ENCODE data around the gene C4A. TPM values are rescaled to one million over a fixed set of nuclear protein-coding genes. Genes with fewer than 3 reads are reported as not detected.
"Not testable (repeated sequence)": the region's sequence is repeated elsewhere in the genome, so short reads cannot be mapped to it uniquely, and the experiment has no call there.

The C4A gene
- total and polyA plus RNA-seq, 4 donors = 47.5 to 107 (median 62.1) TPM

DNA sequence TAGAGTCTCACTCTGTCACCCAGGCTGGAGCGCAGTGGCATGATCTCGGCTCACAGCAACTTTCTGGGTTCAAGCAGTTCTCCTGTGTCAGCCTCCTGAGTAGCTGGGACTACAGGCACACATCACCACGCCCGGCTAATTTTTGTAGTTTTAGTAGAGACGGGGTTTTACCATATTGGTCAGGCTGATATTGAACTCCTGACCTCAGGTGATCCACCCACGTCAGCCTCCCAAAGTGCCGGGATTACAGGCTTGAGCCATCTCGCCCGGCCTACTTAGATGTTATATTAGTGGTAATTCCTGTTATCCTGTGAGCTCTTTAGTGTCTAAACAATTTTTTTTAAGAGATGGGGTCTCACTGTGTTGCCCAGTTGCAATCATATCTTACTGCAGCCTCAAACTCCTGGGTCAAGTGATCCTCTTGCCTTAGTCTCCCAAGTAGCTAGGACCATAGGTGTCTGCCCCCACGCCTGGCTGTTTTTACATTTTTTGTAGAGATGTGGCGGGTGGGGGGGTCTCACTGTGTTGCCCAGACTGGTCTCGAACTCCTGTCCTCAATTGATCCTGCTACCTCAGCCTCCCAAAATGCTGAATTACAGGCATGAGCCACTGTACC lies 3.9 kb upstream of the C4A start:
- Histone ChIP-seq H3K4me1 (ENCODE audit: control insufficient read depth, insufficient read depth, low read length) (peaks cover 2% of the 10 kb centered on the region), H3K9me3 (ENCODE audit: control insufficient read depth, insufficient read depth, low read length) (no peaks in the 10 kb centered on the region), H3K36me3 (ENCODE audit: control insufficient read depth, insufficient read depth, low read length) (peaks cover 30% of the 10 kb centered on the region), H3K4me3 (ENCODE audit: low read depth, low read length) (no peak overlapping the region), H3K27ac (ENCODE audit: low read depth, low read length) (no peak overlapping the region), H3K27me3 (ENCODE audit: control insufficient read depth, insufficient read depth, low read length) (no peaks in the 10 kb centered on the region)
- no peak for DNase-seq (ENCODE audit: low read depth in 4 of 6, low spot score in 6 of 6)
- 94% methylated on average over 5 of the region's 12 CpGs for WGBS (ENCODE audit: insufficient coverage)

DNA sequence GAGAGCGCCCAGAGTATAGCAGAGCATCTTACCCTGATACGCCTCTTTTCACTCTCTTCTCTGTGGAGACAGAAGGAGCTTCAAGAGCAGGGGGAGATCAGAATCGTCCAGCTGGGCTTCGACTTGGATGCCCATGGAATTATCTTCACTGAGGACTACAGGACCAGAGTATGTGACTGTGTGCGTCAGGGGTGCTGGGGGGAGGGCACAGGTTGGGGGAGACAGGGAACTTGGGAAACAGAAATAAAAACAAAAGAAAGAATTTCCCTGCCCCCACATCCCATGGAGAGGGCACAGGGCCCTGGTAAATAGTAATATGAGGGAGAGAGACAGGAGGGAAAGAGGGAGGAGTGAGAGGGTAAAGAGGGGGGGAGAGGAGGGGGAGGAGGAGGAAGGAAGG lies 3.0 kb upstream of the C4A start:
- Histone ChIP-seq H3K4me3 (ENCODE audit: low read depth, low read length) (no peak overlapping the region), H3K4me1 (ENCODE audit: control insufficient read depth, insufficient read depth, low read length) (no peaks in the 10 kb centered on the region), H3K9me3 (ENCODE audit: control insufficient read depth, insufficient read depth, low read length) (no peaks in the 10 kb centered on the region), H3K36me3 (ENCODE audit: control insufficient read depth, insufficient read depth, low read length) (peaks cover 29% of the 10 kb centered on the region), H3K27me3 (ENCODE audit: control insufficient read depth, insufficient read depth, low read length) (no peaks in the 10 kb centered on the region), H3K27ac (ENCODE audit: low read depth, low read length) (no peak overlapping the region)
- no CpG with 5 or more reads among the region's 5 CpGs for WGBS (ENCODE audit: insufficient coverage)
- no peak for DNase-seq (ENCODE audit: low read depth in 4 of 6, low spot score in 6 of 6)

DNA sequence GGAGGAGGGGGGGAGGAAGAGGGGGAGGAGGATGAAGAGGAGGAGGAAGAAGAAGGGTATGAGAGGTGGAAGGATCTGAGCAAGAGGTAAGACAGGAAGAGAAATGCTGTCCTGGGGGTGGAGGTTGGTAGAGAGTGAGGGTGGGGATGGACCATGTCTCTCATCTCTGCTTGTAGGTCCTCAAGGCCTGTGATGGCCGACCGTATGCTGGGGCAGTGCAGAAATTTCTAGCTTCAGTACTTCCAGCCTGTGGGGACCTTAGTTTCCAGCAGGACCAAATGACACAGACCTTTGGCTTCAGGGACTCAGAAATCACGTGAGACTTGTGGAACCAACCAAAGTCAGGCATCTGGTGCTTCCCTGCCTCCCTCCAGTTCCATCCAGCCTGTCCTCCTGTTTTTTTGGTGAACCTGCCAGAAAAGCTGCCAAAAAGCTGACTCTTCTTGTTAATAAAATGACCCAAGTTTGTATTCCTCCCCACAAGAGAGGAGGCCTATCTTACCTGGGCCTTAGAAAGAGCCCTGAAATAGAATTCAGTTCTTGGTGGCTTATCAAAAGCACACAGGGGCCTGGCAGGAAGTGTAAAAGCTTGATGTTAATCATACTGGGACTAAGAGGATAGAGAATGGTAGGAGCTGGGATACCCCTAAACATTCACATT lies 2.5 kb upstream of the C4A start:
- Histone ChIP-seq H3K27ac (ENCODE audit: low read depth, low read length) (no peak overlapping the region), H3K9me3 (ENCODE audit: control insufficient read depth, insufficient read depth, low read length) (no peaks in the 10 kb centered on the region), H3K27me3 (ENCODE audit: control insufficient read depth, insufficient read depth, low read length) (no peaks in the 10 kb centered on the region), H3K4me3 (ENCODE audit: low read depth, low read length) (no peak overlapping the region), H3K4me1 (ENCODE audit: control insufficient read depth, insufficient read depth, low read length) (no peaks in the 10 kb centered on the region), H3K36me3 (ENCODE audit: control insufficient read depth, insufficient read depth, low read length) (peaks cover 25% of the 10 kb centered on the region)
- WGBS (ENCODE audit: insufficient coverage) = 93% methylated on average over 3 of the region's 3 CpGs
- DNase-seq (ENCODE audit: low read depth in 4 of 6, low spot score in 6 of 6) = no peak

DNA sequence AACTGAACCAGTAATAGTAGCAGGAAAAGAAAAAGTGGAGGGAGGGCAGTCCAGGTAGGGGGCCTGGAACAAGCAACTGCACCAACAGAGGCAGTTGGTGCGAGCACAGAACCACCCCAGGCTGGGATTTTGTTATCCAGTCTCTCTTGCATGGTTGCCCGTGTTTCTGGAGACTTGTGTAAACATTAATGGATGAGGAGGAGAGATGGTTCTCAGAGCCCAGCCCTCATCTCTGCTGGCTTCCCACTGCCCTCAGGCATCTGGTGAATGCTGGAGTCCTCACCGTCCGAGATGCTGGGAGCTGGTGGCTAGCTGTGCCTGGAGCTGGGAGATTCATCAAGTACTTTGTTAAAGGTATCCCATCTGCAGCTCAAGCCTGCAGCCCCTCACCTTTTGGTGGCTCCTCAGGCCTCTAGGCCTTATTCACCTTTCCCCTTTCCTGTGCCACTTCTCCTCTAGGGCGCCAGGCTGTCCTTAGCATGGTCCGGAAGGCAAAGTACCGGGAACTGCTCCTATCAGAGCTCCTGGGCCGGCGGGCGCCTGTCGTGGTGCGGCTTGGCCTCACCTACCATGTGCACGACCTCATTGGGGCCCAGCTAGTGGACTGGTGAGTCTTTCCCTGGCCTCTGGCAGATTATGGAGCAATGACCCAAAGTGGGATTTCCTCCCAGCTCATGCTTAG lies 1.5 kb upstream of the C4A start:
- 88% methylated on average over 4 of the region's 13 CpGs for WGBS (ENCODE audit: insufficient coverage)
- peaks cover 25% of the 10 kb centered on the region for H3K36me3 ChIP-seq (ENCODE audit: control insufficient read depth, insufficient read depth, low read length)
- H3K4me3 ChIP-seq (ENCODE audit: low read depth, low read length); H3K4me1 ChIP-seq (ENCODE audit: control insufficient read depth, insufficient read depth, low read length); H3K9me3 ChIP-seq (ENCODE audit: control insufficient read depth, insufficient read depth, low read length); H3K27me3 ChIP-seq (ENCODE audit: control insufficient read depth, insufficient read depth, low read length); DNase-seq (ENCODE audit: low read depth in 4 of 6, low spot score in 6 of 6); H3K27ac ChIP-seq (ENCODE audit: low read depth, low read length): not testable (repeated sequence)

DNA sequence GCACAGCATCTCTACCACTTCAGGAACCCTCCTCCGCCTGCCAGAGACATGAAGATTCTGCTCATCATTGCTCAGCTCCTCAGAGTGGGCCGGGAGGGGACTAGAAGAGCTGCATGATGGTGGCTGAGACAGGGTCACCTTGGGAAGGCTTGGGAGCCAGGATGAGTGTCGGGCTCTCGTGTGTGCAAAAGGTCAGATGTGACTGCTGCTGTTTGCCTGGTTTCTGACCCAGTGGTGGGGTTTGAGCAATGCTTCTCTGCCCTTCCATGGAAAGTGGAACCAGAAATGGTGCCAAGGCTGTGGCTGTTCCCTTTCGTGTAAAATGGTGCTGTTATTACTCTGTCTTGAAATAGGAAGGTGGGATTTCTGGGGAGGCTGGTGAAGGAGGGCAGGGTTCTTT lies 859 bp upstream of the C4A start:
- not testable (repeated sequence) for H3K4me3 ChIP-seq (ENCODE audit: low read depth, low read length); H3K9me3 ChIP-seq (ENCODE audit: control insufficient read depth, insufficient read depth, low read length); H3K27me3 ChIP-seq (ENCODE audit: control insufficient read depth, insufficient read depth, low read length); DNase-seq (ENCODE audit: low read depth in 4 of 6, low spot score in 6 of 6); H3K27ac ChIP-seq (ENCODE audit: low read depth, low read length); H3K4me1 ChIP-seq (ENCODE audit: control insufficient read depth, insufficient read depth, low read length)
- H3K36me3 ChIP-seq (ENCODE audit: control insufficient read depth, insufficient read depth, low read length) = peaks cover 25% of the 10 kb centered on the region
- WGBS (ENCODE audit: insufficient coverage) = no CpG with 5 or more reads among the region's 5 CpGs

DNA sequence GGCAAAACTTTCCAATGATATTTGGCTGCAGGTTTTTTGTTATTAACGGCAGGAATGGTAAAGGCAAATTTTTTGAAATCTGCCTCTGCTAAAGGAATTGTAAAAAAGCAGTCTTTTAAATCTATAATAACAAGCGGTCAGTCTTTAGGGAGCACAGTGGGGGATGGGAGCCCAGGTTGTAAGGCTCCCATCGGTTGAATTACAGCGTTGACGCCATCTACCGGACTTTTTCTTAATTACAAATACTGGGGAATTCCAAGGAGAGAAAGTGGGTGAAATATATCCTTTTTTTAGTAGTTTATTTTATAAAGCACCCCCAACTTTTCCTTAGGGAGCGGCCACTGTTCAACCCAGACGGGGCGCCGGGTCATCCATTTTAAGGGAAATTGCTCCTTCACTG lies 7.5 kb downstream of the C4A start:
- not testable (repeated sequence) for H3K9me3 ChIP-seq (ENCODE audit: control insufficient read depth, insufficient read depth, low read length); DNase-seq (ENCODE audit: low read depth in 4 of 6, low spot score in 6 of 6); H3K4me3 ChIP-seq (ENCODE audit: low read depth, low read length); H3K36me3 ChIP-seq (ENCODE audit: control insufficient read depth, insufficient read depth, low read length); H3K4me1 ChIP-seq (ENCODE audit: control insufficient read depth, insufficient read depth, low read length); H3K27me3 ChIP-seq (ENCODE audit: control insufficient read depth, insufficient read depth, low read length); H3K27ac ChIP-seq (ENCODE audit: low read depth, low read length)
- WGBS (ENCODE audit: insufficient coverage) = no CpG with 5 or more reads among the region's 10 CpGs

DNA sequence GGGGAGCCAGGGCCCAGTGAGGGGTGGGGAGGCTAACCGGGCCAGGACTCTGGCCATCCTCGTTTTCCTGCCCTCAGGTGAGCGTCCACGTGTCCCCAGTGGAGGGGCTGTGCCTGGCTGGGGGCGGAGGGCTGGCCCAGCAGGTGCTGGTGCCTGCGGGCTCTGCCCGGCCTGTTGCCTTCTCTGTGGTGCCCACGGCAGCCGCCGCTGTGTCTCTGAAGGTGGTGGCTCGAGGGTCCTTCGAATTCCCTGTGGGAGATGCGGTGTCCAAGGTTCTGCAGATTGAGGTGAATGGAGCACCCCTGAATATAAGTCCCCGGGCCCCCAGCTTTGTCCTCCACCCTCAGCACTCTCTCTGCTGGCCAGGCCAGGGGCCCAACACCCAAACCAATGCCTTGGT lies 12.6 kb downstream of the C4A start:
- not testable (repeated sequence) for H3K4me3 ChIP-seq (ENCODE audit: low read depth, low read length); H3K4me1 ChIP-seq (ENCODE audit: control insufficient read depth, insufficient read depth, low read length); H3K36me3 ChIP-seq (ENCODE audit: control insufficient read depth, insufficient read depth, low read length); DNase-seq (ENCODE audit: low read depth in 4 of 6, low spot score in 6 of 6); H3K27me3 ChIP-seq (ENCODE audit: control insufficient read depth, insufficient read depth, low read length); H3K27ac ChIP-seq (ENCODE audit: low read depth, low read length); H3K9me3 ChIP-seq (ENCODE audit: control insufficient read depth, insufficient read depth, low read length)
- no CpG with 5 or more reads among the region's 14 CpGs for WGBS (ENCODE audit: insufficient coverage)

DNA sequence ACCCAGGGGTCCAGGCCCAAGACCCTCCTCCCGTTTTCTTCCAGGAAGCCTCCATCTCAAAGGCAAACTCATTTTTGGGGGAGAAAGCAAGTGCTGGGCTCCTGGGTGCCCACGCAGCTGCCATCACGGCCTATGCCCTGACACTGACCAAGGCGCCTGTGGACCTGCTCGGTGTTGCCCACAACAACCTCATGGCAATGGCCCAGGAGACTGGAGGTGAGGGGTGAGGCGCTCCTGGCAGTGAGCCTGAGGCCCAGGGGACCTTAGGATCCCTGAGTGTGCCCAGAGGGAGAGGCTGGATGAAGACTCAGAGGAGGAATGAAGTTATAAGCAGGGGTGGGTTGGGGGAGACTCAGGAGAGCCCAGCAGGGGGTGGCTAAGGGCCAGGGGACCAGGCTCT lies 14.5 kb downstream of the C4A start:
- H3K4me3 ChIP-seq (ENCODE audit: low read depth, low read length); H3K36me3 ChIP-seq (ENCODE audit: control insufficient read depth, insufficient read depth, low read length); H3K9me3 ChIP-seq (ENCODE audit: control insufficient read depth, insufficient read depth, low read length); H3K27me3 ChIP-seq (ENCODE audit: control insufficient read depth, insufficient read depth, low read length); H3K27ac ChIP-seq (ENCODE audit: low read depth, low read length); DNase-seq (ENCODE audit: low read depth in 4 of 6, low spot score in 6 of 6); H3K4me1 ChIP-seq (ENCODE audit: control insufficient read depth, insufficient read depth, low read length): not testable (repeated sequence)
- WGBS (ENCODE audit: insufficient coverage) = 100% methylated on average over 4 of the region's 6 CpGs

DNA sequence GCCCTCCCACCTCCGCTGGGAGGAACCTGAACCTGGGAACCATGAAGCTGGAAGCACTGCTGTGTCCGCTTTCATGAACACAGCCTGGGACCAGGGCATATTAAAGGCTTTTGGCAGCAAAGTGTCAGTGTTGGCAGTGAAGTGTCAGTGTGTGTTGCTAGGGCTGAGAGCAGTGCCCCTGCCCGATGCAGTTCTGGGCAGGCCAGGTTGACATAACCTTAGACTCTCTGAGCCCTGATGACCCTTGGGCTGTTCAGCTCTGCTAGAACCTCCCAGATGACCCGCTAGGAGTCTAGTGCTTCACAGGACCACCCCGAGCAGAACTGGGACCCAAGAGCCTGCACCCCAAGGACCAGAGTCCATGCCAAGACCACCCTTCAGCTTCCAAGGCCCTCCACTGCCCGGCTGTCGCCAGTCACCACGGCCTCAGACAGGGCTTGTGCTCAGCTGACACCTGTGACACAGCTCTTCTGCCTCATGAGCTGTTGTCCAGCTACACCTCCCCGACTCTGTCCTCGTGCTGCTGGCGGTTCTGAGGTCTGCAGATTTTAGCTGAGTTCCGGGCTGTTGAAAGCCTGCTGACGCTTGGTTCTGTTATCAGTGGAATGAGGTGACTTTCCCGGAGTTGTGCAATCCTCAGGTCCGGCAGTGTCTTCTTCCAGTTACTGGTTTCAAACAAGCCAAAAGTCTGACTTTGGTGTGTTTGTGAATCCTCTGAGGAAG lies 20.9 kb downstream of the C4A start:
- not testable (repeated sequence) for H3K4me1 ChIP-seq (ENCODE audit: control insufficient read depth, insufficient read depth, low read length); H3K9me3 ChIP-seq (ENCODE audit: control insufficient read depth, insufficient read depth, low read length); H3K27ac ChIP-seq (ENCODE audit: low read depth, low read length); H3K4me3 ChIP-seq (ENCODE audit: low read depth, low read length); H3K36me3 ChIP-seq (ENCODE audit: control insufficient read depth, insufficient read depth, low read length); H3K27me3 ChIP-seq (ENCODE audit: control insufficient read depth, insufficient read depth, low read length); DNase-seq (ENCODE audit: low read depth in 4 of 6, low spot score in 6 of 6)
- WGBS (ENCODE audit: insufficient coverage) = no CpG with 5 or more reads among the region's 15 CpGs

Measured in spinal cord (tissue), 10 donors.